ENCODE data around the gene PBX2.

DNA sequence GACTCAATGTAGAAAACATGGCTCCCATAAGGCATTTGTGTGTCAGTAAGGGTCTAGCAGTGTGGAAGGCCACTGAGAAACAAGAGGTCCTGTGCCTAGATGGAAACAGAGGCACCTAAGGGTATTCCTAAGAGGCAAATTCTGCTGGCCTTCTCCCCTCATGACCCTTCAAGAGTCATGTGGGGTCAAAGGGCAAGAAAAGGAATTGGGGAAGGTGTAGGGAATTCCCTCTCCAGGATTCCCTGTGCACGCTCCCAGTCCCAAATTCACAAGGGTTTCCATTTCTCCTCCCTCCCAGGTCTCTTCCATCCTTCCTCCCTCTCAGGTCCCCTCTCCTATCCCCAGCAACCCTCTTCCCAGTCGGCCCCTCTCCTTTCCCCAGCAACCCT lies 14.7 kb downstream of the PBX2 start:
- TF ChIP-seq POLR2A (IDR thresholded peaks at IDR 0.05): no peak
- TF ChIP-seq, protein P1, sequence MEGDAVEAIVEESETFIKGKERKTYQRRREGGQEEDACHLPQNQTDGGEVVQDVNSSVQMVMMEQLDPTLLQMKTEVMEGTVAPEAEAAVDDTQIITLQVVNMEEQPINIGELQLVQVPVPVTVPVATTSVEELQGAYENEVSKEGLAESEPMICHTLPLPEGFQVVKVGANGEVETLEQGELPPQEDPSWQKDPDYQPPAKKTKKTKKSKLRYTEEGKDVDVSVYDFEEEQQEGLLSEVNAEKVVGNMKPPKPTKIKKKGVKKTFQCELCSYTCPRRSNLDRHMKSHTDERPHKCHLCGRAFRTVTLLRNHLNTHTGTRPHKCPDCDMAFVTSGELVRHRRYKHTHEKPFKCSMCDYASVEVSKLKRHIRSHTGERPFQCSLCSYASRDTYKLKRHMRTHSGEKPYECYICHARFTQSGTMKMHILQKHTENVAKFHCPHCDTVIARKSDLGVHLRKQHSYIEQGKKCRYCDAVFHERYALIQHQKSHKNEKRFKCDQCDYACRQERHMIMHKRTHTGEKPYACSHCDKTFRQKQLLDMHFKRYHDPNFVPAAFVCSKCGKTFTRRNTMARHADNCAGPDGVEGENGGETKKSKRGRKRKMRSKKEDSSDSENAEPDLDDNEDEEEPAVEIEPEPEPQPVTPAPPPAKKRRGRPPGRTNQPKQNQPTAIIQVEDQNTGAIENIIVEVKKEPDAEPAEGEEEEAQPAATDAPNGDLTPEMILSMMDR (IDR thresholded peaks at IDR 0.05): no peak

Data from tibial nerve (tissue), 3 donors.